Calu3 (cell line): Measurements from ENCODE around the gene SMIM5. TPM values are rescaled to one million over a fixed set of nuclear protein-coding genes. Genes with fewer than 3 reads are reported as not detected.

Source experiments
- BruUV-seq: library from RNA; stranded (reverse); fragments of 400-500 nt; replicated peaks from 2 replicates; lab custom pipeline; 2021; lab: Mats Ljungman, UMichigan
- CTCF ChIA-PET: fragments of 300-600 bp; sonication (Branson Sonifier 250); formaldehyde crosslinking; loops from one replicate; lab custom pipeline; 2022; ENCODE audit warnings: antibody characterized with exemption; lab: Charles Lee
- DNase-seq: peaks from one replicate; pipeline ENCODE4 v3.0.0; 2022
- H3K27ac Mint-ChIP-seq: one replicate; pipeline ENCODE4 v1.8.0; 2022; ENCODE audit warnings: mixed read lengths; ENCODE audit not compliant: unreplicated experiment
- H3K27me3 Mint-ChIP-seq: one replicate; pipeline ENCODE4 v1.8.0; 2022; ENCODE audit warnings: mixed read lengths; ENCODE audit not compliant: unreplicated experiment
- H3K36me3 Mint-ChIP-seq: one replicate; pipeline ENCODE4 v1.8.0; 2022; ENCODE audit warnings: mild to moderate bottlenecking, moderate library complexity, mixed read lengths; ENCODE audit not compliant: insufficient read depth, unreplicated experiment
- H3K4me1 Mint-ChIP-seq: one replicate; pipeline ENCODE4 v1.8.0; 2022; ENCODE audit warnings: mild to moderate bottlenecking, low read depth, mixed read lengths; ENCODE audit not compliant: unreplicated experiment
- H3K4me3 Mint-ChIP-seq: one replicate; pipeline ENCODE4 v1.8.0; 2022; ENCODE audit warnings: mild to moderate bottlenecking, low read depth, moderate library complexity, mixed read lengths; ENCODE audit not compliant: unreplicated experiment
- H3K9me3 Mint-ChIP-seq: one replicate; pipeline ENCODE4 v1.8.0; 2022; ENCODE audit warnings: low read depth, mixed read lengths; ENCODE audit not compliant: unreplicated experiment
- CTCF ChIP-seq: fragments of 200-600 bp; IDR thresholded peaks from one replicate; pipeline ENCODE4 v1.8.0; 2022; ENCODE audit warnings: antibody characterized with exemption; ENCODE audit not compliant: unreplicated experiment
- intact Hi-C: fragments of 100-400 bp; cut with micrococcal nuclease; formaldehyde crosslinking; loops from one replicate; pipeline ENCODE4 v1.10.0; 2022; ENCODE audit not compliant: unreplicated experiment
- total RNA-seq: library from RNA; stranded (reverse); gene quantifications from 2 replicates; pipeline ENCODE4 v1.2.3, GENCODE V29; 2022

The SMIM5 gene
- total RNA-seq, 1 experiment from 2014 or later, result 1.9 TPM

- peaks cover 30% of the 10 kb centered on the region for H3K4me1 Mint-ChIP-seq
- no peak overlapping the region for H3K4me3 Mint-ChIP-seq
- H3K27ac Mint-ChIP-seq, result no peak overlapping the region
- CTCF ChIA-PET, result no interaction called here
- DNase-seq, result no peak
- TF ChIP-seq CTCF, result no peak
- intact Hi-C loops, result no loop called here
- no TSS peak for BruUV-seq
- H3K36me3 Mint-ChIP-seq, result peaks cover 20% of the 10 kb centered on the region
- H3K27me3 Mint-ChIP-seq, result no peaks in the 10 kb centered on the region
- H3K9me3 Mint-ChIP-seq, result no peaks in the 10 kb centered on the region
Observed at GRCh38 chr17:75605790-75606189, 27.4 kb upstream of the SMIM5 start.

- CTCF ChIA-PET, result no interaction called here
- DNase-seq, result no peak
Observed at GRCh38 chr17:75607086-75607485, 26.1 kb upstream of the SMIM5 start.

GRCh38 chr17:75610103-75610984, 22.9 kb upstream of the SMIM5 start:
- Mint-ChIP-seq H3K36me3 (peaks cover 13% of the 10 kb centered on the region), H3K27me3 (no peaks in the 10 kb centered on the region), H3K9me3 (no peaks in the 10 kb centered on the region), H3K4me1 (peaks cover 26% of the 10 kb centered on the region), H3K27ac (peak overlapping the region; percentile 43), H3K4me3 (peak overlapping the region; percentile 20)
- no peak for TF ChIP-seq CTCF
- CTCF ChIA-PET, result interaction anchor here (0.7 to 2.9 kb wide), 7 partner anchors 9 to 217 kb away, joined by 3 to 33 read pairs (median 5); partner anchors contain the start of genes SMIM5 and TSEN54
- peak; percentile 64 for DNase-seq
- intact Hi-C loops, result no loop called here
- no TSS peak for BruUV-seq

More at GRCh38 chr17:75607086-75607485, 26.1 kb upstream of the SMIM5 start:
- Mint-ChIP-seq H3K4me3 (no peak overlapping the region), H3K36me3 (peaks cover 15% of the 10 kb centered on the region), H3K27ac (no peak overlapping the region), H3K27me3 (no peaks in the 10 kb centered on the region), H3K4me1 (peaks cover 33% of the 10 kb centered on the region), H3K9me3 (no peaks in the 10 kb centered on the region)
- BruUV-seq, result no TSS peak
- intact Hi-C loops, result no loop called here
- no peak for TF ChIP-seq CTCF

GRCh38 chr17:75611851-75612429, 21.3 kb upstream of the SMIM5 start:
- Mint-ChIP-seq H3K27ac (no peak overlapping the region), H3K36me3 (peaks cover 17% of the 10 kb centered on the region), H3K4me1 (peaks cover 38% of the 10 kb centered on the region), H3K4me3 (no peak overlapping the region), H3K9me3 (no peaks in the 10 kb centered on the region), H3K27me3 (no peaks in the 10 kb centered on the region)
- intact Hi-C loops, result no loop called here
- no peak for TF ChIP-seq CTCF
- DNase-seq, result no peak
- no TSS peak for BruUV-seq
- CTCF ChIA-PET, result interaction anchor here (0.7 to 2.9 kb wide), 4 partner anchors 11 to 341 kb away, joined by 3 to 33 read pairs (median 7); partner anchors contain the start of genes MIF4GD, SMIM5 and TSEN54
